Fibroblast of the conjunctiva (primary cell): ENCODE results near the gene FOXJ3.

ENCODE experiments used
- DNase-seq: peaks from one replicate; pipeline ENCODE4 v3.0.0-alpha.2; 2010; ENCODE audit warnings: low read depth

Gene FOXJ3

GRCh38 chr1:42189931-42190853, 144.8 kb downstream of the FOXJ3 start:
- no peak for DNase-seq

DNA sequence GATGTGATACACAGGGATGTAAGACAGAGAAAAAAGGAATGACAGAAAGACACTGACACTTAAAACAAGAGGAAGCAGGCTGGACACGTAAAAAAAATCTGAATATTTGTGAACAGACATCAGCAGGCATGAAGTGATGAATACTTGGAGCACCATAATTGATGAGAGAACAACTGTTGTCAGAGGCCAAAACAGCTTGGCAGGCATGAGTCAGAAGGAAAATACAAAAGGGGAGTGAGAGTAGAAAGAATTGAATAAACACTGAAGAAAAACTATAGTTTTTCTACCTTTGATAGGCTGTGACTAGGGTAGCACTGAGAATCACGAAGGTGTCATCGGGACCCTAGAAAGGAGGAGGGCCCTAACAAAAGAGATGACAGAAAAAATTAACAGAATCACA, 148.9 kb downstream of the FOXJ3 start:
- no peak for DNase-seq

DNA sequence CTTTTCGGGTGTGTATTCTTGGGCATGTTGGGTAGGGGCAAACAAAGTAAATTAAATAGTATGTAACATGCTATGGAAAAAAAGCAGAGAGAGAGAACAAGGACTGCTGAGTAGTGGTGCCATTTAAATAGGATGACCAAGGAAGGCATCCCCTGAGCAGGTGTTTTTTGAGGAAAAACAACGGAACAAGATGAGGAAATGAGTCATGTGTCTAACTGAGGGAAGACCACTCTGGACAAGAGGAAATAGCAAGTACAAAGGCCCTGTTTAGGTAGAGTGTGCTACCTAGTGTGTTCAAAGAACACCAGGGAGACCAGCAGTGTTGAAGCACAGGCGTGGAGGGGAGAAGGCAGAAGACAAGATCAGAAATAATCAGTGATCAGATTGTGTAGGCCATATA, 150.4 kb downstream of the FOXJ3 start:
- no peak for DNase-seq

DNA sequence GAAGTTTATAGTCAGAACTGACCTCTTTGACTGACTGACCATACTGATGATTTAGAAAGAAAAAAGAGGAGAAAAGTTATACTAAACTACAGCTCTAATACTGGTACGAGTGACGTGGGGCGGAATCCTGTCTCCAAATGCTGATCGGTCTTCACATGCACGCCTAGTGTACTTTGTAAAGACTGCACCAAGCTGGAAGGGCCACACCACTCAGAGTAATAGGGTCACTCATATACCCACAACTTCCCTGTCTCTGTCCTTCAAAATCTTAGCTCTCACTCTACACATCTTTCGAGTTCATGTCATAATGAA, 151.1 kb downstream of the FOXJ3 start:
- no peak for DNase-seq

DNA sequence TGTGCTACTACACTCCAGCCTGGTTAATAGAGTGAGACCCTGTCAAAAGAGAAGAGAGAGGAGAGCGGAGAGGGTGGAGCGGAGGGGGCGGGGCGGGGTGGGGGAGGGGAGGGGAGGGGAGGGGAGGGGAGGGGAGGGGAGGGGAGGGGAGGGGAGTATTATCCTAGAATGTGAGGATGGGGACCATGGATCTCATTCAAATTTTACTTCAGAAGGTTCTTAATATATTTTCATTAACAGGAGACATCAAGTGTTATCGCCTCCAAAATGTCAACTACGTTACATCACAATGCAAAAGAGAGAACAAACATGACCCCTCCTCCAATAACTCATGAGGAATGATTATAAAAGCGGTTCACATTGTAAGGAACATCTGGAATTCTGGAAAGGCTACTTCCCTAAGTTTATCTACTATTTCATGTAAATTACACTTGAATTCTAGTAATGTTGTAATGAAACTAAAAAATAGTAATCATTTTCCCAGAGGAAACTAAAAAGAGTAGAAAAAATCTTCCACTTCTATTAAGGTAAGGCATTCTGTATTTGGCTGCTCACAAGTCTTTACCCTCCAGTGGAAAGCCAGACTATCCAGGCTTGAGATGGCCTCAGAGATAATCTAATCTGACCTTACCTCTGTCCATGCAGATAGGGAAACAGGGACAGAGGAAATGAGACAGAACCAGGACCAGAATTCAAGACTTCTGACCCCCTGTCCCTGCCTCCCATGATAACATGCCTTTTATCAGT, 151.7 kb downstream of the FOXJ3 start:
- DNase-seq: no peak

DNA sequence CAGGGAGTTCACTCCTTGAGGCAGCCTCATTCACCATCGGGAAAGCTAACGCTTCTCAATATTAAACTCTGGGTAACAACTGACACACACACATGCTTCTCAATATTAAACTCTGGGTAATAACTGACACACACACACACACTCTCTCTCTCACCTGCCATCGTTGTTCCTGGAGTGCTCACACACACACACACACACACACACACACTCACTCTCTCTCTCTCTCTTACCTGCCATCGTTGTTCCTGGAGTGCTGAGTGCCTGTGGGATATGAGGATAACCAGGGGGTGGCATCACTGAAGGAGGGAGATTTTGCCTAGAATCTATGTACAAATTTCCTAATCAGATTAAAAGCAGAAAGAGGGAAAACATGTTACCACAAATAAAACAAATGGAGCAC, 153.3 kb downstream of the FOXJ3 start:
- no peak for DNase-seq

GRCh38 chr1:42179900-42180329, 155.1 kb downstream of the FOXJ3 start:
- no peak for DNase-seq

- DNase-seq: peak; percentile 47
These were observed 155.8 kb downstream of the FOXJ3 start for GRCh38 chr1:42179275-42179674.

- no peak for DNase-seq
These were observed 156.8 kb downstream of the FOXJ3 start for GRCh38 chr1:42178249-42178648.

DNA sequence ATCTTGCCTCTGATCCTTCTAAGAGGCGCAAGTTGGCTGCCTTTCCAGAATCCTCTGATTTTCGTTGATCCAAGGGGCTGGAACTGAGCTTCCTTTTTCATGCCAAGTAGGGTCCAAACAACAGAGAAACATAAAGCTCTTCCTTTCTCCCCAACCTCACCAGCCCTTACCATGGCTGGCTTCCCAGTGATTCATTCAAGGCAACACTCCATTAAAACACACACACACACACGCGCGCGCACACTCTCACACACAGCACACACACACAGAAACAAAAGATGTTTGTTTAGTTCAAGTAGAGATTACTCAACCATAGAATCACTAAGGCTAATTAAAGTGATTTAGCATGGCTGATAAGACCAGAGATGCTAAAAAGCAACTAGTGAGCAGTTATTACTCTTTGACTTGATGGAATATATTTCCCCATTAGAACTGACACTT, 157.5 kb downstream of the FOXJ3 start:
- DNase-seq: peak; percentile 65

DNA sequence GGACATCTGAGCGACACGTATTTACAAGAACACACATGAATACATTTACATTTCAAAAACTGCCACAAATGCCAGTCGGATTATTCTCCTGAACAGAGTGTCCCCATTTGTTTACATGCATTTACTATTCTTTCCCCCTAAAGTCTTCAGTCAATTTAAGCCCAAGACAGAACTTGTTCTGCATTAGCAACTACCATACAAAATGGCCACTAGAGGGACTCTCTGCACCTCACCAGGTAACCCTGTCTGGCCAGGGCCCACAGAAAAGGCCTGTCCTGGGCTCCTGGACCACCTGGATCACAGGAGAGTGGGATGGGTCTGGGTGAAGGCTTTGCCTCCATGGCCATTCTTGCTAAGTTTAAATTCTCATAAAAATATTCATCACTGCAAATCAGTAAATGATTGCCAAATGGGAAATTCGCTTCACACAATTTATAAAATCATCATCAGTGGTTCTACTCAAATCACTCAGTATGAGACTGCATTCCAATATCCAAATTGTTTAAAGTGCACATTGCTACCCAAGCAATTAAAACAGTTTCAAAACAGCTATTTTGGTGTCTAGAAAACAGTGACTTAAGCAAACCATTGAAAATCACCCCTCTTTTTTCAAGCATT, 158.0 kb downstream of the FOXJ3 start:
- peak; percentile 23 for DNase-seq

GRCh38 chr1:42175314-42176054, 159.6 kb downstream of the FOXJ3 start:
- no peak for DNase-seq

DNA sequence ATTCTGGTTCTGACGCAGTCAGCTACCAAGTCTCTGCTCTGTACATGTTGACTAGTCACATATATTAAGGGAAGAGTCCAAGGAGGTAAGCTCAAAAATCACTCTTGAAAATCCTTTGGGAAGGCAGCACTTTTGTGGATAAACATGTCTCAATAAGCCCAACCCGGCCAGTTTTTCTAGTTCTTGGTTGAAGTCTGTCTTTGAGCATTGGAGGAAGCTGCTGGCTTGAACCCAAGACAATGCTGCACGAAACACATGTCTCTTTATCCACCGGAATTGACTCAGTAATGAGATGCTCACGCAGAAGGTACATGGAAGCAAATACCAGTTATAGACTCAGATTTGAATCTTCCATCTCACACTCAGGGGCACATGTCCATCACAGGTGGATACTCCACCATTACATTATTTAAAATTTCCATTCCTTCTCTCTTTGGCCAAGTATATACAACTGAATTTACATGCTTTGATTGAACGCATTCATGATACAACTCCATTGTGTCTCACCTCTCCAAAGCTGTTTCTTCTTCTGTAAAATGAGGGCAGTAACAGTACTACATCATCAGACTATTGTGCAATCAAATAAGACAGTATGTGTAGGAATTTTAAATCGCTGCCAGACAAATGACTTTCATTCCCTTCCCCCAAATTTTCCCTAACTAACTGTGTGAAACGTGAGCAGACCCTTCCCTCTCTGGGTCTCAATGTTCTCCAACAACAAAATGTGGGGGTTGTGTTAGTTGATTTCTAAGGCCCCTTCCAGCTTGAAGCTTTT, 160.9 kb downstream of the FOXJ3 start:
- no peak for DNase-seq

GRCh38 chr1:42173155-42173933, 161.7 kb downstream of the FOXJ3 start:
- no peak for DNase-seq

GRCh38 chr1:42172381-42173133, 162.5 kb downstream of the FOXJ3 start:
- DNase-seq: no peak

- DNase-seq: no peak
These were observed 163.3 kb downstream of the FOXJ3 start for GRCh38 chr1:42171679-42172266.

DNA sequence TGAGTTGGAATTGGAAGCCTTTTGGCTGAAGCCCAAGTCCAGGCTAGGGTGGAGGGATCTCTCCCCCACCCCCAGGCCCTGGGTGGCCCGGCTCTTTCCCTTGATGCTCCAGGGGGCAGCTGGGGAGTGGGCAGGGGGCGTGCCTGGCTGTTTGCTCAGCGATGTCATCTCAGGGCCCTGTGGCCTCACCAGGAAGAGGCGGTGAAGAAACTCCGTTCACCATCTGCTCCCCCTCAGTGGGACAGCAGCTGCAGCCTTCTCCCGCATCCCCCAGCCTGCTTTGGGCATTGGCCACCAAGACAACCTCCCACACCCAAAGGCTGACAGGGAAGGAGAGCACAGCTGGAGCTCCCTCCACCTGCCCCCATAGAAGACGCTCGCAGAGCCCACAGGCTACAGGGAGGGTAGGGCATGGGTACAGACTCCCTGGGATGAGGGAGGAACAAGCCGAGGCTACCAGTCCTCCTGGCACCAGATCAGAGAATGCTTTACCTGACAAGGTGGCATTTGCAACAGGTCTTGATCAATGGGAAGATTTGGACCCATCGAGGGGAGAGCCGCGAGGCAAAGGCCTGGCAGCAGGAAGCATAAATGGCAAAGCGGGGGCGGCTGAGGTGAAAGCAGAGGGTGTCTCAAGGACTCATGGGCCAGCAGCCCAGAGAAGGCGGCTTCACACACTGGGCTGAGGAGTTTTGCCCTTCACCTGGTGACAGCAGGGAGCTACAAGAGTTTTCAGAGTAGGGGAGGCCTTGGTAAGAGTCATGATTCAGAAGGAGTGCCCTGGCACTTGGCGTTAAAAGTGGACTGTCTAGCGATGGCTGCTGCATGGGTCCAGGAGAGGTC, 164.0 kb downstream of the FOXJ3 start:
- DNase-seq: no peak

- no peak for DNase-seq
These were observed 166.3 kb downstream of the FOXJ3 start for GRCh38 chr1:42168763-42169162.

GRCh38 chr1:42168391-42168670, 166.7 kb downstream of the FOXJ3 start:
- no peak for DNase-seq
